K562 (cell line): ENCODE results near the gene LEPR. TPM values are rescaled to one million over a fixed set of nuclear protein-coding genes. Genes with fewer than 3 reads are reported as not detected.
A peak's percentile ranks its signal among the peaks of the same experiment; 100 is the strongest.

Experiments used
- BCLAF1 ChIP-seq, 2 experiments: fragments of 450-650 bp in 1 of 2; IDR thresholded peaks; 2 replicates each; pipeline ENCODE4 v1.6.1; 2011 to 2017; ENCODE audit warnings: low read depth in 2 of 2, antibody characterized with exemption in 1 of 2, borderline replicate concordance in 1 of 2, low read length in 1 of 2, mild to moderate bottlenecking in 1 of 2, mixed read lengths in 1 of 2; ENCODE audit not compliant: control insufficient read depth in 1 of 2
- BDP1 ChIP-seq: IDR thresholded peaks from 3 replicates; pipeline ENCODE4 v1.6.1; 2011; ENCODE audit not compliant: insufficient read length, insufficient read depth
- CSDE1 ChIP-seq, 2 experiments: fragments of 450-650 bp; IDR thresholded peaks; 2 replicates each; pipeline ENCODE4 v1.6.1; 2016; ENCODE audit warnings: mild to moderate bottlenecking in 1 of 2
- FOXK1 ChIP-seq: sonication (generic); formaldehyde crosslinking; IDR thresholded peaks from 2 replicates; pipeline ENCODE4 v1.8.0; 2022; ENCODE audit warnings: missing genetic modification reagents, mild to moderate bottlenecking, borderline replicate concordance
- NFATC3 ChIP-seq: fragments of 450-650 bp; IDR thresholded peaks from 2 replicates; pipeline ENCODE4 v1.6.1; 2017; ENCODE audit warnings: mild to moderate bottlenecking
- NRF1 ChIP-seq, 2 experiments: fragments of 450-650 bp; IDR thresholded peaks in 1 of 2; conservative IDR thresholded peaks in 1 of 2; 2 replicates each; pipeline ENCODE4 v1.6.1; 2014; ENCODE audit warnings: mild to moderate bottlenecking in 2 of 2
- SMAD1 ChIP-seq: fragments of 150-350 bp; IDR thresholded peaks from 2 replicates; pipeline ENCODE4 v1.6.1; 2014; ENCODE audit warnings: low read length, low read depth; ENCODE audit not compliant: partially characterized antibody
- SOX6 ChIP-seq: fragments of 450-650 bp; IDR thresholded peaks from 2 replicates; pipeline ENCODE4 v1.6.1; 2014; ENCODE audit warnings: mild to moderate bottlenecking
- TAL1 ChIP-seq: fragments of 450-650 bp; IDR thresholded peaks from 2 replicates; pipeline ENCODE4 v1.6.1; 2016; ENCODE audit warnings: mild to moderate bottlenecking
- TCF3 ChIP-seq: sonication (generic); formaldehyde crosslinking; IDR thresholded peaks from 2 replicates; pipeline ENCODE4 v1.4.0; 2020; ENCODE audit warnings: mild to moderate bottlenecking, missing genetic modification reagents
- TFAP4 ChIP-seq: sonication (generic); formaldehyde crosslinking; IDR thresholded peaks from 2 replicates; pipeline ENCODE4 v1.8.0; 2022; ENCODE audit warnings: missing genetic modification reagents, mild to moderate bottlenecking, moderate library complexity, borderline replicate concordance
- ZNF668 ChIP-seq: fragments of 250-450 bp; sonication (Bioruptor Pico); IDR thresholded peaks from 2 replicates; pipeline ENCODE4 v1.8.0; 2022; ENCODE audit warnings: mild to moderate bottlenecking, inconsistent platforms
- ZNF79 ChIP-seq: fragments of 250-450 bp; sonication (Bioruptor Pico); IDR thresholded peaks from 2 replicates; pipeline ENCODE4 v1.4.0; 2020; ENCODE audit warnings: low read depth, mild to moderate bottlenecking, moderate library complexity
- ZNF830 ChIP-seq: fragments of 250-450 bp; sonication (Bioruptor Pico); IDR thresholded peaks from 2 replicates; pipeline ENCODE4 v1.5.0; 2021; ENCODE audit warnings: mild to moderate bottlenecking
- polyA plus RNA-seq, 8 experiments: library from polyadenylated mRNA; depleted of rRNA in 4 of 8; stranded (reverse) in 5 of 8; unstranded in 3 of 8; fragments of >200 nt; fragmentation: Nextera tagmentation in 2 of 8; fragmentation: Illumina TruSeq in 1 of 8; extraction: Ambion mirVana in 2 of 8; extraction: Trizol in 1 of 8; gene quantifications; 2 replicates each; pipeline versions ENCODE4 v1.2.1 to v1.2.3, GENCODE V29; 2011 to 2014; ENCODE audit warnings: inconsistent platforms in 1 of 8, missing spikeins in 1 of 8
- total RNA-seq, 7 experiments: library from RNA; depleted of rRNA in 6 of 7; stranded (reverse); fragments of >200 nt in 6 of 7; fragmentation: Illumina TruSeq in 2 of 7; extraction: Trizol in 2 of 7; gene quantifications; 2 replicates each; pipeline versions ENCODE4 v1.2.1 to v1.2.3, GENCODE V29; 2011 to 2021; ENCODE audit warnings: low replicate concordance in 1 of 7
- TF ChIP-seq, protein P1 (sequence below): fragments of 250-450 bp; sonication (Bioruptor Pico); IDR thresholded peaks from 2 replicates; pipeline ENCODE4 v1.9.0; 2021; ENCODE audit warnings: mild to moderate bottlenecking, inconsistent platforms
- TF ChIP-seq, protein P2 (sequence below): fragments of 200-800 bp; sonication (Bioruptor generic); IDR thresholded peaks from 2 replicates; pipeline ENCODE4 v1.6.1; 2017; ENCODE audit warnings: missing genetic modification characterization, missing compliant biosample characterization
- TF ChIP-seq, protein P3 (sequence below): fragments of 450-650 bp; formaldehyde crosslinking; IDR thresholded peaks from 2 replicates; pipeline ENCODE4 v1.4.0; 2020; ENCODE audit warnings: mild to moderate bottlenecking, moderate library complexity
- TF ChIP-seq, protein P4 (sequence below): sonication (generic); formaldehyde crosslinking; IDR thresholded peaks from 2 replicates; pipeline ENCODE4 v1.8.1; 2022; ENCODE audit warnings: missing genetic modification reagents

LEPR gene
- total and polyA plus RNA-seq, 9 of the 15 experiments (the other 6 are each of a cell fraction or from before 2014, with no cell fraction given) = 12.2 to 111 (median 43.1) TPM

- TF ChIP-seq, protein P1, sequence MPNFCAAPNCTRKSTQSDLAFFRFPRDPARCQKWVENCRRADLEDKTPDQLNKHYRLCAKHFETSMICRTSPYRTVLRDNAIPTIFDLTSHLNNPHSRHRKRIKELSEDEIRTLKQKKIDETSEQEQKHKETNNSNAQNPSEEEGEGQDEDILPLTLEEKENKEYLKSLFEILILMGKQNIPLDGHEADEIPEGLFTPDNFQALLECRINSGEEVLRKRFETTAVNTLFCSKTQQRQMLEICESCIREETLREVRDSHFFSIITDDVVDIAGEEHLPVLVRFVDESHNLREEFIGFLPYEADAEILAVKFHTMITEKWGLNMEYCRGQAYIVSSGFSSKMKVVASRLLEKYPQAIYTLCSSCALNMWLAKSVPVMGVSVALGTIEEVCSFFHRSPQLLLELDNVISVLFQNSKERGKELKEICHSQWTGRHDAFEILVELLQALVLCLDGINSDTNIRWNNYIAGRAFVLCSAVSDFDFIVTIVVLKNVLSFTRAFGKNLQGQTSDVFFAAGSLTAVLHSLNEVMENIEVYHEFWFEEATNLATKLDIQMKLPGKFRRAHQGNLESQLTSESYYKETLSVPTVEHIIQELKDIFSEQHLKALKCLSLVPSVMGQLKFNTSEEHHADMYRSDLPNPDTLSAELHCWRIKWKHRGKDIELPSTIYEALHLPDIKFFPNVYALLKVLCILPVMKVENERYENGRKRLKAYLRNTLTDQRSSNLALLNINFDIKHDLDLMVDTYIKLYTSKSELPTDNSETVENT (CRISPR knock-in tag) = no peak
- TF ChIP-seq, protein P2, sequence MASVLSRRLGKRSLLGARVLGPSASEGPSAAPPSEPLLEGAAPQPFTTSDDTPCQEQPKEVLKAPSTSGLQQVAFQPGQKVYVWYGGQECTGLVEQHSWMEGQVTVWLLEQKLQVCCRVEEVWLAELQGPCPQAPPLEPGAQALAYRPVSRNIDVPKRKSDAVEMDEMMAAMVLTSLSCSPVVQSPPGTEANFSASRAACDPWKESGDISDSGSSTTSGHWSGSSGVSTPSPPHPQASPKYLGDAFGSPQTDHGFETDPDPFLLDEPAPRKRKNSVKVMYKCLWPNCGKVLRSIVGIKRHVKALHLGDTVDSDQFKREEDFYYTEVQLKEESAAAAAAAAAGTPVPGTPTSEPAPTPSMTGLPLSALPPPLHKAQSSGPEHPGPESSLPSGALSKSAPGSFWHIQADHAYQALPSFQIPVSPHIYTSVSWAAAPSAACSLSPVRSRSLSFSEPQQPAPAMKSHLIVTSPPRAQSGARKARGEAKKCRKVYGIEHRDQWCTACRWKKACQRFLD (CRISPR knock-in tag) = no peak
- TF ChIP-seq ZNF79 (CRISPR knock-in tag) (no peak), CSDE1 (IDR thresholded peaks at IDR 0.05) (no peak), FOXK1 (CRISPR knock-in tag) (peak; percentile 76; the same call in 1 of the 2 replicates), SMAD1 (no peak), BDP1 (no peak), ZNF668 (CRISPR knock-in tag) (no peak), TCF3 (CRISPR knock-in tag) (peak; percentile 59), NFATC3 (no peak), NRF1 (conservative IDR thresholded peaks at IDR 0.05 in 1 of 2, IDR thresholded peaks at IDR 0.05 in 1 of 2) (peak; percentile 9 to 37; a peak in 2 of 4 replicates), ZNF830 (CRISPR knock-in tag) (no peak), TAL1 (no peak), BCLAF1 (IDR thresholded peaks at IDR 0.05; ENCODE audit: borderline replicate concordance in 1 of 2, control insufficient read depth in 1 of 2, low read depth in 2 of 2, low read length in 1 of 2) (no peak), TFAP4 (CRISPR knock-in tag) (peak; percentile 48; the same call in 1 of the 2 replicates), SOX6 (peak; percentile 79)
- TF ChIP-seq, protein P3, sequence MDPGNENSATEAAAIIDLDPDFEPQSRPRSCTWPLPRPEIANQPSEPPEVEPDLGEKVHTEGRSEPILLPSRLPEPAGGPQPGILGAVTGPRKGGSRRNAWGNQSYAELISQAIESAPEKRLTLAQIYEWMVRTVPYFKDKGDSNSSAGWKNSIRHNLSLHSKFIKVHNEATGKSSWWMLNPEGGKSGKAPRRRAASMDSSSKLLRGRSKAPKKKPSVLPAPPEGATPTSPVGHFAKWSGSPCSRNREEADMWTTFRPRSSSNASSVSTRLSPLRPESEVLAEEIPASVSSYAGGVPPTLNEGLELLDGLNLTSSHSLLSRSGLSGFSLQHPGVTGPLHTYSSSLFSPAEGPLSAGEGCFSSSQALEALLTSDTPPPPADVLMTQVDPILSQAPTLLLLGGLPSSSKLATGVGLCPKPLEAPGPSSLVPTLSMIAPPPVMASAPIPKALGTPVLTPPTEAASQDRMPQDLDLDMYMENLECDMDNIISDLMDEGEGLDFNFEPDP (CRISPR knock-in tag) = no peak
- TF ChIP-seq, protein P4, sequence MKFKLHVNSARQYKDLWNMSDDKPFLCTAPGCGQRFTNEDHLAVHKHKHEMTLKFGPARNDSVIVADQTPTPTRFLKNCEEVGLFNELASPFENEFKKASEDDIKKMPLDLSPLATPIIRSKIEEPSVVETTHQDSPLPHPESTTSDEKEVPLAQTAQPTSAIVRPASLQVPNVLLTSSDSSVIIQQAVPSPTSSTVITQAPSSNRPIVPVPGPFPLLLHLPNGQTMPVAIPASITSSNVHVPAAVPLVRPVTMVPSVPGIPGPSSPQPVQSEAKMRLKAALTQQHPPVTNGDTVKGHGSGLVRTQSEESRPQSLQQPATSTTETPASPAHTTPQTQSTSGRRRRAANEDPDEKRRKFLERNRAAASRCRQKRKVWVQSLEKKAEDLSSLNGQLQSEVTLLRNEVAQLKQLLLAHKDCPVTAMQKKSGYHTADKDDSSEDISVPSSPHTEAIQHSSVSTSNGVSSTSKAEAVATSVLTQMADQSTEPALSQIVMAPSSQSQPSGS (CRISPR knock-in tag) = no peak
Observed at GRCh38 chr1:65467536-65467935, 47.1 kb downstream of the LEPR start (continued).
